ENCODE measurements around the gene SARM1.
"Not testable (repeated sequence)": the region's sequence is repeated elsewhere in the genome, so short reads cannot be mapped to it uniquely, and the experiment has no call there.

SARM1 gene

GRCh38 chr17:28371245-28372202 lies at the start of gene SARM1:
TSS of gene SARM1 (plus strand) at chr17:28371694. CDS start at chr17:28372033, 339 bp downstream.
- FAIRE-seq = no peak
- DNase-seq (ENCODE audit: low spot score) = no peak

GRCh38 chr17:28324267-28324745 lies 47.2 kb upstream of the SARM1 start:
- no peak for DNase-seq (ENCODE audit: low spot score)
- FAIRE-seq = no peak

GRCh38 chr17:28324781-28325180 lies 46.7 kb upstream of the SARM1 start:
- DNase-seq (ENCODE audit: low spot score) (no peak), FAIRE-seq (no peak)

GRCh38 chr17:28325211-28325610 lies 46.3 kb upstream of the SARM1 start:
- FAIRE-seq = no peak

GRCh38 chr17:28326114-28326513 lies 45.4 kb upstream of the SARM1 start:
- FAIRE-seq (no peak), DNase-seq (ENCODE audit: low spot score) (no peak)

More at GRCh38 chr17:28325211-28325610, 46.3 kb upstream of the SARM1 start:
- no peak for DNase-seq (ENCODE audit: low spot score)

- DNase-seq (ENCODE audit: low spot score) (no peak), FAIRE-seq (no peak)
Measured at GRCh38 chr17:28327031-28327607, 44.4 kb upstream of the SARM1 start.

- DNase-seq (ENCODE audit: low spot score) (no peak), FAIRE-seq (no peak)
Measured at GRCh38 chr17:28327709-28328108, 43.8 kb upstream of the SARM1 start.

GRCh38 chr17:28328325-28328724 lies 43.2 kb upstream of the SARM1 start:
- no peak for FAIRE-seq

GRCh38 chr17:28330671-28331070 lies 40.8 kb upstream of the SARM1 start:
- DNase-seq (ENCODE audit: low spot score) (no peak), FAIRE-seq (no peak)

More at GRCh38 chr17:28328325-28328724, 43.2 kb upstream of the SARM1 start:
- DNase-seq (ENCODE audit: low spot score) = no peak

GRCh38 chr17:28331891-28332420 lies 39.5 kb upstream of the SARM1 start:
- FAIRE-seq = no peak

GRCh38 chr17:28333083-28333746 lies 38.3 kb upstream of the SARM1 start:
- DNase-seq (ENCODE audit: low spot score) (no peak), FAIRE-seq (no peak)

More at GRCh38 chr17:28331891-28332420, 39.5 kb upstream of the SARM1 start:
- DNase-seq (ENCODE audit: low spot score) = no peak

- FAIRE-seq = no peak
Measured at GRCh38 chr17:28334171-28334570, 37.3 kb upstream of the SARM1 start.

GRCh38 chr17:28334666-28335200 lies 36.8 kb upstream of the SARM1 start:
- DNase-seq (ENCODE audit: low spot score) = no peak
- no peak for FAIRE-seq

More at GRCh38 chr17:28334171-28334570, 37.3 kb upstream of the SARM1 start:
- no peak for DNase-seq (ENCODE audit: low spot score)

- FAIRE-seq (peak; percentile 92), DNase-seq (ENCODE audit: low spot score) (peak; percentile 98)
Measured at GRCh38 chr17:28335201-28335958, 36.1 kb upstream of the SARM1 start, which contains the start of the genes IFT20 and TNFAIP1. TSS of gene IFT20 (minus strand) at chr17:28335472. CDS start at chr17:28331985, 3,487 bp downstream. TSS of gene TNFAIP1 (plus strand) at chr17:28335761. CDS start at chr17:28339522, 3,761 bp downstream.

GRCh38 chr17:28335959-28336871 lies 35.3 kb upstream of the SARM1 start:
- FAIRE-seq = peak; percentile 44

GRCh38 chr17:28338056-28338768 lies 33.3 kb upstream of the SARM1 start:
- FAIRE-seq (no peak), DNase-seq (ENCODE audit: low spot score) (peak; percentile 54)

More at GRCh38 chr17:28335959-28336871, 35.3 kb upstream of the SARM1 start:
- peak; percentile 78 for DNase-seq (ENCODE audit: low spot score)

- DNase-seq (ENCODE audit: low spot score); FAIRE-seq: not testable (repeated sequence)
Measured at GRCh38 chr17:28338769-28339212, 32.7 kb upstream of the SARM1 start.

GRCh38 chr17:28339431-28339830 lies 32.1 kb upstream of the SARM1 start:
- DNase-seq (ENCODE audit: low spot score) (no peak), FAIRE-seq (no peak)

Measured in RCC 7860 (cell line).